ENCODE results near the gene DLGAP4.

The DLGAP4 gene

GRCh38 chr20:36541227-36541767 is 235.2 kb downstream of the DLGAP4 start, which contains the start of gene MYL9:
MYL9 (plus strand) TSS chr20:36541519; CDS start chr20:36544885, 3,366 bp downstream.
- no peak within 1 kb of the TSS for H3K27ac ChIP-seq

GRCh38 chr20:36541768-36542488 is 235.8 kb downstream of the DLGAP4 start:
- no peak overlapping the region for H3K27ac ChIP-seq
- TF ChIP-seq CTCF (IDR thresholded peaks at IDR 0.05) (peak; percentile 48), ZFX (IDR thresholded peaks at IDR 0.05; ENCODE audit: borderline replicate concordance) (no peak)

More at GRCh38 chr20:36541227-36541767, 235.2 kb downstream of the DLGAP4 start, which contains the start of gene MYL9:
- no peak for TF ChIP-seq CTCF (IDR thresholded peaks at IDR 0.05)
- TF ChIP-seq ZFX (IDR thresholded peaks at IDR 0.05; ENCODE audit: borderline replicate concordance): no peak

DNA sequence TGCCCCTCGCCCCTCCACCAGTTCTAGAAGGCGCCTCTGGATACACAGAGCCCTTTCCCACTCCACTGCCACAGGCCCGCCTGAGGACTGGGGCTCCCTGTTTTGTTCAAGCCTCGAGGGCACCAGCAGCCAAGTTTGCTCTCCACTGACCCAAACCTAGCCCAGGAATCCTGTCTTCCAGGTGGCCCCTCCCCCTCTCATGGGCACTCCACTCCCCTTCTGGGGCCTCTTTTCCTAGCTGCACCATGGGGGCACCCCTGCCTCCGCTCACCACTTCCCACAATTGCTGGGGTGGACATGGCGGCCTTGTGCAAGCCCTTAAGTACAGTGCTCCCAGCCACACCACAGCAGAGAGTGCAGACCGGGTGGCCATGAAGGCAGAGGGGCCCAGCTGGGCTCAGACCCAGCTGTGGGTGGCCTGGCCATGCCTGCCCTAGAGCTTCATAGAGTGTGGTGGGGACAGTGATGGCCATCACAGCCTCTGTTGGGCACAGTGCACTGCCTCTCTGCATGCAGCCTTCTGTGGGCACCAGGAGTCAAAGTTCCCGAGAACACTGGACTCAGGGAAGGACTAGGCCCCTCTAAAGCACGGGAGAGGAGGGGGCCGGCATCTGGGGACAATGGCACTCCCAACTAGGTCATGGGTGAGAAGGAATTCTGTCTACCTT is 236.5 kb downstream of the DLGAP4 start:
- TF ChIP-seq CTCF (IDR thresholded peaks at IDR 0.05): no peak
- TF ChIP-seq ZFX (IDR thresholded peaks at IDR 0.05; ENCODE audit: borderline replicate concordance): no peak
- H3K27ac ChIP-seq: no peak overlapping the region

DNA sequence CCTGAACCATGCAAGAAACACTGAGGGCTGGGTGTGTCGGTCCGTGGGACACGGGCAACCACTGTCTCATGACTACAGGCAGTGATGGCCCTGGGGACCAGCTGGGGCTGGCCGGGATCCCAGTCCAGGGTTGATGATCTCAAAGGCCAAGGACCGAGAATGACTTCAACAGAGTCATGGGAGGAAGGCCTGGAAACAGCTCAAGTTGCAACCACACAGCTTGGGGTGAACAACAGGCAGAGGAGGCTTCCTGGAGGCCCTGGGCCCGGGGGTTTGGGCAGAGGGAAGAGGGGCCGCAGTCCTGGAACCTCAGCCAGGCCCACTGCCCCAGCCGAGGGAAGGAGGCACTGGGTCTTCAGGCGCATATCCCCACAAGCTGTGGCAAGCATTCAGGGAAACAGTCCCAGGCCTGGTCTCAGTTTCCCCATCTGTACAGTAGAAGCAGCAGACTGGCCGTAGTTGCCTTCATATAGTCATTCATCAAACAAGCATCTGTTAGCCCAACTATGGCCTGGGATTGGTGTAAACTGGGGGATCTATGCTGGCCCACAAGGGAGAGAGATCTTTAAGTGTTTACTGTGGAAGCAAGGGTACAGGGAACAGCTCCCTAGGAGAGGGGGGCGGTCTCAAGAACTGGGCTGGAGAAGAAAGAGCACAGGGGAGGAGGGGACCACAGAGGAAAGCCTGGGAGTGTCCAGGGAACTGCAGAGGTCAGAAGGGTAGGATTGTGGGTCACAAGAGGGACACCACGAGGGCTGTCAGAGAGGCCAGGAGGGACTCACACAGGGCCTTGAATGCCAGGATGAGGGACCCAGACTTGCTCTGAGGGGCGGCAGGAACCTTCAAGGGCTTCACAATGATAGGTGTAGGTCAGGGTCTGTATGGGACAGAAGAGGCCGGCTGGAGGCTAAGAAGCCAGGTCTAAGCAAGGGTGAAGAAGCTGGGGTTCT is 237.3 kb downstream of the DLGAP4 start:
- TF ChIP-seq CTCF (IDR thresholded peaks at IDR 0.05) (no peak), ZFX (IDR thresholded peaks at IDR 0.05; ENCODE audit: borderline replicate concordance) (no peak)
- no peak overlapping the region for H3K27ac ChIP-seq

DNA sequence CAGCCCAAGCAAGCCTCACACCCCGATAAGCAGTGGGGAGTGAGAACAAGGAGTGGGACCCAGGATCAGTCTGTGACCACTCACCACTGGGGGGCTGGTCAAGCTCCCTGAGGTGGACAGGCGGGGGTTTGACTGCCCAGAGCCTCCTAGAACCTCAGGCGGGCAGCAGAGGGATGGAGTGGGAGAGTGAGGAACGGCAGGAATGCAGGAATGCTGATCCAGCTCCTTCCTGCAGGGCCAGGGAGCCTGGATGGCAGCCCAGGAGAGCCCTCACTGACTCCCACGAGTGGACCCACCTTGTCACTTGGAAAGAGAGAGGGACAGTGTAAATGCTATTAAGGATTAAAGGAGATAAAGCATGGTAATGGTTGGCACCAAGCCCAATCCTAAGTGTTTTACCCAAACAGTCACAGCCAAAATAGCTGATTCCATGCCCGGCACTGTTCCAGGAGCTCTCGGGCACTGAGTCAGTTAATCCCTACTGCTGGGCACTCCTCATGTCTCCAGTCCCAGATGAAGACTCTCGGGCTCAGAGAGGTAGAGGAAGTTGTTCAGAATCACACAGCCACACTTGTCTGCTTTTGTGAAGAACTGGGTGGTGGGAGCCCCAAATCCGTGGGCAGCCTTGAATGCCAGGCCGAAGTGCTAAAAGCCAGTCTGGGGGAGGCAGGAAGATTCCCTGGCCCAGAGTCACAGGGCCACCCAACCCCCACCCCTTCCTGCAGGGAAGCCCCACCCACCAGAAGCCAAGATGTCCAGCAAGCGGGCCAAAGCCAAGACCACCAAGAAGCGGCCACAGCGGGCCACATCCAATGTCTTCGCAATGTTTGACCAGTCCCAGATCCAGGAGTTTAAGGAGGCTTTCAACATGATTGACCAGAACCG is 238.2 kb downstream of the DLGAP4 start:
- no peak overlapping the region for H3K27ac ChIP-seq
- TF ChIP-seq ZFX (IDR thresholded peaks at IDR 0.05; ENCODE audit: borderline replicate concordance): no peak
- TF ChIP-seq CTCF (IDR thresholded peaks at IDR 0.05): no peak

GRCh38 chr20:36546111-36546736 is 240.1 kb downstream of the DLGAP4 start:
- TF ChIP-seq CTCF (IDR thresholded peaks at IDR 0.05) (no peak), ZFX (IDR thresholded peaks at IDR 0.05; ENCODE audit: borderline replicate concordance) (no peak)
- H3K27ac ChIP-seq: no peak overlapping the region
